ENCODE results near the gene OR4F29.
"Not testable (repeated sequence)": the region's sequence is repeated elsewhere in the genome, so short reads cannot be mapped to it uniquely, and the experiment has no call there.

OR4F29 gene

GRCh38 chr1:451578-451977 lies at the start of gene OR4F29:
Gene OR4F29 (minus strand): TSS chr1:451678. CDS start chr1:451678, 0 bp downstream.
- not testable (repeated sequence) for DNase-seq (ENCODE audit: low read depth)
